Esophagus muscularis mucosa (tissue), 4 donors: ENCODE measurements around the gene LARGE1. TPM values are rescaled to one million over a fixed set of nuclear protein-coding genes. Genes with fewer than 3 reads are reported as not detected.

ENCODE experiments used
- DNase-seq: peaks from one replicate; pipeline ENCODE4 v3.0.0-alpha.2; 2017; ENCODE audit errors: extremely low spot score
- H3K27ac ChIP-seq, 4 donors: fragments of 200-600 bp; sonication (generic); replicated peaks in 1 of 4; 1 replicate in 3 of 4; 2 replicates in 1 of 4; pipeline ENCODE4 v1.5.1; 2016 to 2019; ENCODE audit warnings: mild to moderate bottlenecking in 1 of 4
- H3K27me3 ChIP-seq, 4 donors: fragments of 200-600 bp; sonication (generic); one replicate each; pipeline versions ENCODE4 v1.5.1 to v1.6.0; 2016 to 2019
- H3K36me3 ChIP-seq, 4 donors: fragments of 200-600 bp; sonication (generic); one replicate each; pipeline ENCODE4 v1.5.1; 2016 to 2019
- H3K4me1 ChIP-seq, 4 donors: fragments of 200-600 bp; sonication (generic); one replicate each; pipeline ENCODE4 v1.5.1; 2016 to 2019
- H3K4me3 ChIP-seq, 4 donors: fragments of 200-600 bp; sonication (generic); 1 replicate in 2 of 4; 2 replicates in 2 of 4; pipeline ENCODE4 v1.5.1; 2016 to 2019; ENCODE audit warnings: mild to moderate bottlenecking in 4 of 4, moderate library complexity in 1 of 4
- H3K9me3 ChIP-seq, 4 donors: fragments of 200-600 bp; sonication (generic); 1 replicate in 3 of 4; 2 replicates in 1 of 4; pipeline ENCODE4 v1.5.1; 2016 to 2019
- EP300 ChIP-seq: sonication (generic); formaldehyde crosslinking; IDR thresholded peaks from one replicate; pipeline ENCODE4 v1.6.1; 2017; ENCODE audit warnings: antibody characterized with exemption
- POLR2A ChIP-seq: fragments of 450-650 bp; IDR thresholded peaks from one replicate; pipeline ENCODE4 v1.6.1; 2017; ENCODE audit warnings: antibody characterized with exemption, moderate library complexity, mild to moderate bottlenecking, low read depth
- POLR2AphosphoS5 ChIP-seq, 2 donors: sonication (generic); formaldehyde crosslinking; IDR thresholded peaks; one replicate each; pipeline ENCODE4 v1.6.1; 2017; ENCODE audit warnings: antibody characterized with exemption in 2 of 2
- WGBS: methylation state at CpG from one replicate; pipeline ENCODE4 v1.1.5; 2018; 5-methylcytosine and 5-hydroxymethylcytosine counted together
- intact Hi-C: fragments of 100-400 bp; cut with DNase I; formaldehyde crosslinking; loops from one replicate; pipeline ENCODE4 v1.15.1; 2023
- total RNA-seq, 4 donors: library from RNA; depleted of rRNA; stranded (reverse); fragments of >200 nt; gene quantifications; one replicate each; pipeline versions ENCODE4 v1.1.0 to v1.2.1, GENCODE V29; 2016
- TF ChIP-seq, protein P1 (sequence below), 3 experiments: fragments of 200-600 bp in 2 of 3; fragments of 450-650 bp in 1 of 3; sonication (generic) in 2 of 3; IDR thresholded peaks; one replicate each; pipeline ENCODE4 v1.5.1; 2017 to 2019; ENCODE audit warnings: antibody characterized with exemption in 3 of 3, mild to moderate bottlenecking in 2 of 3, moderate library complexity in 1 of 3

LARGE1 gene
- total RNA-seq, 4 donors from 2014 or later: 29.9 to 48.4 (median 32.4) TPM

DNA sequence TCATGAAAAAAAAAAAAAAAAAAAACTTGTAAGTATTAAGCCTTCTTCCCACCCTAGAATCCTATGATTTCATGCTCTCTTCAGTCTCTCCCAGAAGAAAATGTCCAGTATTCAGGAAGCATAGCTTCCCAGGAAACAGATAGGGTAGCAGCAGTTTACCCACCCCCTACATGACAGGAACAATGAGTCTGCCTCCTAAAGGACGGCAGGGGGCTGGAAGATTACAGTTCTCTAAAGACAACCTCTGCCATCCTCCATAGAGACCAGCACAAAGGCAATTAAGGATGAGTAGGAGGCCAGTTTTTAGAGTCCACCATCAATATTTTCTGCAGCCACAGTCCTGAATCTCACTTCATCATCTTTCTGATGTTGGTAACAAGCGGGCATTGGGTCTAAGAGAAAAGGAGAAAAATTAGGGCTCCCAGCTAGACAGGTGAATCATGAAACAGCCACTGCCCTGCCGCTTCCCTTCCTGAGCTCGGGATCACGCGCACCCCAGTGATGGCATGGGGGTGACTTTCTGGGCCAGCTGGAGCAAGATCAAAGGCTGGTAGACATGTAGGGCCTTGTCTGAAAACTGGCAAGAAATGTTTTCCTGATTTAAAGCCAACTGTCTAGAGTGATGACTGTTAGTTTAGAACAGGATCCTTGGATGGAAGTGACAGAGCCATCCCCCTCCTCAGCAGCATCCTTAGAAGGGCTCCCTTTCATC, 322.8 kb downstream of the LARGE1 start:
- H3K27me3 ChIP-seq: no peaks in the 10 kb centered on the region
- no peak overlapping the region for H3K27ac ChIP-seq
- H3K9me3 ChIP-seq: no peaks in the 10 kb centered on the region
- no peak overlapping the region for H3K4me3 ChIP-seq
- intact Hi-C loops: no loop called here
- peaks cover 0 to 14% (median 0%) of the 10 kb centered on the region in 4 donors for H3K36me3 ChIP-seq
- H3K4me1 ChIP-seq: peaks cover 0 to 6% (median 0%) of the 10 kb centered on the region in 4 donors
- no peak for DNase-seq
- TF ChIP-seq, protein P1, sequence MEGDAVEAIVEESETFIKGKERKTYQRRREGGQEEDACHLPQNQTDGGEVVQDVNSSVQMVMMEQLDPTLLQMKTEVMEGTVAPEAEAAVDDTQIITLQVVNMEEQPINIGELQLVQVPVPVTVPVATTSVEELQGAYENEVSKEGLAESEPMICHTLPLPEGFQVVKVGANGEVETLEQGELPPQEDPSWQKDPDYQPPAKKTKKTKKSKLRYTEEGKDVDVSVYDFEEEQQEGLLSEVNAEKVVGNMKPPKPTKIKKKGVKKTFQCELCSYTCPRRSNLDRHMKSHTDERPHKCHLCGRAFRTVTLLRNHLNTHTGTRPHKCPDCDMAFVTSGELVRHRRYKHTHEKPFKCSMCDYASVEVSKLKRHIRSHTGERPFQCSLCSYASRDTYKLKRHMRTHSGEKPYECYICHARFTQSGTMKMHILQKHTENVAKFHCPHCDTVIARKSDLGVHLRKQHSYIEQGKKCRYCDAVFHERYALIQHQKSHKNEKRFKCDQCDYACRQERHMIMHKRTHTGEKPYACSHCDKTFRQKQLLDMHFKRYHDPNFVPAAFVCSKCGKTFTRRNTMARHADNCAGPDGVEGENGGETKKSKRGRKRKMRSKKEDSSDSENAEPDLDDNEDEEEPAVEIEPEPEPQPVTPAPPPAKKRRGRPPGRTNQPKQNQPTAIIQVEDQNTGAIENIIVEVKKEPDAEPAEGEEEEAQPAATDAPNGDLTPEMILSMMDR (IDR thresholded peaks at IDR 0.05): no peak
- no peak for TF ChIP-seq POLR2A
- WGBS: 92% methylated on average over 6 of the region's 6 CpGs

DNA sequence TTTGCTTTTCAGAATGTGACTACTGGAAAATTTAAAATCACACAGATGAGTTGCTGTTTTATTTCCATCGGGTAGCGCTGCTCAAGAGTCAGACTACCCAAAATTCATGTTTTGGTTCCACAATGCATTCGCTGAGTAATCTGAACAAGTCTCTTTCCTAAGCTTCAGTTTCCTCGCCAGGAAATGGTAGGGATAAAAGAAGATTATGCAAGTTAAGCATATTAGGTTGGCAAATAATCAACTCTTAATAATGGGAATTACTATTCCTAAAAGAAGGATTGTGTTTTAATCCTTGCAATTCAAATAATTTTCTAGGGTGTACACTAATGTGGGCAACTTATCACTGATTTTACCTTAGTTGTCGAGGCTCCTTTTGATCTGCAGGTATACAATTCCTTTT, 326.5 kb downstream of the LARGE1 start:
- WGBS: 95% methylated on average over 5 of the region's 5 CpGs
- intact Hi-C loops: no loop called here
- no peak for TF ChIP-seq POLR2A
- TF ChIP-seq POLR2AphosphoS5 (IDR thresholded peaks at IDR 0.05): no peak
- TF ChIP-seq, protein P1 (IDR thresholded peaks at IDR 0.05): no peak
- no peak for TF ChIP-seq EP300

DNA sequence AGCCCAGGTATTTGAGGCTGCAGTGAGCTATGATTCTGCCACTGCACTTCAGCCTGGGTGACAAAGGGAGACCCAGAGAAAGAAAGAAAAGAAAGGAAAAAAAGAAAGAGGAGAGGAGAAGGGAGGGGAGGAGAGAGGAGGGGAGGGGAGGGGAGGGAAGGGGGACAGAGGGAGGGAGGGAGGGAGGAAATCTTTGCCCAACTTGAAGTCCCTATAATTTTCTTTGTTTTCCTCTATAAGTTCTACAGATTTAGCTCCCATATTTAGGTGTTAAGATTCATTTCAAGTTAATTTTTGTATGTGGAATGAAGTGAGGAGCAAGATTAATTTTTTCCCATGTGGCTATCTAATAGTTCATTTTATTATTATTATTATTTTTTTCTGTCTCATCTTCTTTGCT, 328.3 kb downstream of the LARGE1 start:
- intact Hi-C loops: no loop called here
- H3K27me3 ChIP-seq: no peaks in the 10 kb centered on the region
- no peak overlapping the region for H3K27ac ChIP-seq
- no peaks in the 10 kb centered on the region for H3K4me1 ChIP-seq
- H3K36me3 ChIP-seq: no peaks in the 10 kb centered on the region
- H3K9me3 ChIP-seq: no peaks in the 10 kb centered on the region
- no peak for DNase-seq
- no peak overlapping the region for H3K4me3 ChIP-seq
- TF ChIP-seq POLR2A: no peak
- TF ChIP-seq, protein P1 (IDR thresholded peaks at IDR 0.05): no peak
- TF ChIP-seq EP300: no peak
- TF ChIP-seq POLR2AphosphoS5 (IDR thresholded peaks at IDR 0.05): no peak

More for the DNA sequence above, 326.5 kb downstream of the LARGE1 start:
- no peak for DNase-seq
- Histone ChIP-seq H3K27me3 (no peaks in the 10 kb centered on the region), H3K4me1 (no peaks in the 10 kb centered on the region), H3K36me3 (no peaks in the 10 kb centered on the region), H3K4me3 (no peak overlapping the region), H3K9me3 (no peaks in the 10 kb centered on the region), H3K27ac (no peak overlapping the region)

DNA sequence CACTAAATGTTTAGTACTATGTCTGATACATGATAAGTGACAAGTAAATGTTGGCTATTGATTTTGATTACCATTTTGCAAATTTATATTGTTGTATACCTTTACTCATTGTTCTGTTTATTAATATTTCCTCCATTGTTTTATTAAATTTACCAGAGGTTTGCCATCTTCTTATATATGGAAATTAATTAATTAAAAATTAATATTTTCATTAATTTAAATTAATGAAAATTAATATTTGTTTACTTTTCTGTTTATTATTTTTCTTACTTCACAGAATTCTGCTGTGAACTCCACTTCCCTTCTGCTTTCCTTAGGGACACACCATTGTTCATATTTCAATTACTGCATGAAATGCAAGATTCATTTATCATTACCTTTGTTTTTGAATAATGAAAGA, 331.0 kb downstream of the LARGE1 start:
- no peak for DNase-seq
- Histone ChIP-seq H3K27me3 (no peaks in the 10 kb centered on the region), H3K27ac (no peak overlapping the region), H3K36me3 (no peaks in the 10 kb centered on the region), H3K9me3 (no peaks in the 10 kb centered on the region), H3K4me3 (no peak overlapping the region), H3K4me1 (peaks cover 0 to 2% (median 0%) of the 10 kb centered on the region in 4 donors)
- intact Hi-C loops: no loop called here
- no peak for TF ChIP-seq EP300
- TF ChIP-seq POLR2AphosphoS5 (IDR thresholded peaks at IDR 0.05): no peak
- TF ChIP-seq, protein P1 (IDR thresholded peaks at IDR 0.05): no peak
- TF ChIP-seq POLR2A: no peak

DNA sequence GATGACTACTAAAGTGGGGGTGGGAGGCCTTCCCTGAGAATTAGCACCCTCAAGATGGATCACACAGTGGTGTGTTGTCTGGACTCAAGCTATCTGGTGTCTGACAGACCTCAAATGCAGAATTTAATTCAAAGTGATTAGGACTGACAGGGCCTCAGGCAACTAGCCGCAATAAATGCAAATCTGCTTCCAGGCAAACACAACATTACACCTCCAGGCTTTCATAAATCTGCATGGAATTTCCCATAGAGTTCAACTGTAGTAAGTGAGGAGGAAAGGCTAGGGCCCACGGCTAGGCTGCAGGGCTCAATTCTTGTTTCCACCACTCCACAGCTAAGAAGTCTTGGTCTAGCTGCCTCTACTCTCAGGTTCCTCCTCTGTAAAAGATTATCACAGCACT, 331.4 kb downstream of the LARGE1 start:
- no peaks in the 10 kb centered on the region for H3K9me3 ChIP-seq
- intact Hi-C loops: no loop called here
- peaks cover 0 to 3% (median 0%) of the 10 kb centered on the region in 4 donors for H3K4me1 ChIP-seq
- no peaks in the 10 kb centered on the region for H3K27me3 ChIP-seq
- no peak overlapping the region for H3K4me3 ChIP-seq
- WGBS: 89% methylated on average over 2 of the region's 2 CpGs
- H3K27ac ChIP-seq: no peak overlapping the region
- TF ChIP-seq POLR2A: no peak
- TF ChIP-seq, protein P1 (IDR thresholded peaks at IDR 0.05): no peak
- TF ChIP-seq POLR2AphosphoS5 (IDR thresholded peaks at IDR 0.05): no peak
- no peak for TF ChIP-seq EP300
- H3K36me3 ChIP-seq: no peaks in the 10 kb centered on the region
- no peak for DNase-seq
